Astrocyte (in vitro differentiated cells and primary cell): ENCODE data around the gene THRB. TPM values are rescaled to one million over a fixed set of nuclear protein-coding genes. Genes with fewer than 3 reads are reported as not detected.

ENCODE experiments used
- DNase-seq: peaks from one replicate; pipeline ENCODE4 v3.0.0-alpha.2; 2010; ENCODE audit warnings: low read depth
- FAIRE-seq: peaks from 2 replicates; lab custom pipeline; 2011; peaks lifted over from hg19 to GRCh38; lab: Jason Lieb, UNC
- H2AFZ ChIP-seq: 2 replicates; pipeline ENCODE4 v1.6.0; 2012; ENCODE audit warnings: low read depth, low read length, inconsistent platforms
- H3K27ac ChIP-seq: 2 replicates; pipeline ENCODE4 v1.5.1; 2011; ENCODE audit warnings: low read depth, low read length, inconsistent platforms
- H3K27me3 ChIP-seq: 2 replicates; pipeline ENCODE4 v1.6.0; 2011; ENCODE audit warnings: low read length, inconsistent platforms; ENCODE audit not compliant: insufficient read depth
- H3K36me3 ChIP-seq: 2 replicates; pipeline ENCODE4 v1.5.1; 2011; ENCODE audit warnings: low read length, inconsistent platforms; ENCODE audit not compliant: insufficient read depth
- H3K4me1 ChIP-seq: 2 replicates; pipeline ENCODE4 v1.5.1; 2011; ENCODE audit warnings: low read length, inconsistent platforms; ENCODE audit not compliant: insufficient read depth
- H3K4me2 ChIP-seq: 2 replicates; pipeline ENCODE4 v1.6.0; 2012; ENCODE audit warnings: low read length, inconsistent platforms
- H3K4me3 ChIP-seq: 2 replicates; pipeline ENCODE4 v1.5.1; 2011; ENCODE audit warnings: low read depth, mild to moderate bottlenecking, low read length, inconsistent platforms; ENCODE audit not compliant: insufficient read depth
- H3K79me2 ChIP-seq: 2 replicates; pipeline ENCODE4 v1.6.0; 2012; ENCODE audit warnings: mild to moderate bottlenecking, low read length, inconsistent platforms; ENCODE audit not compliant: insufficient read depth
- H3K9ac ChIP-seq: 2 replicates; pipeline ENCODE4 v1.6.0; 2012; ENCODE audit warnings: mild to moderate bottlenecking, low read length, inconsistent platforms
- H3K9me3 ChIP-seq: 2 replicates; pipeline ENCODE4 v1.5.1; 2012; ENCODE audit warnings: low read depth, mild to moderate bottlenecking, low read length, inconsistent platforms; ENCODE audit not compliant: insufficient read depth
- H4K20me1 ChIP-seq: 2 replicates; pipeline ENCODE4 v1.6.0; 2012; ENCODE audit warnings: low read length, inconsistent platforms; ENCODE audit not compliant: insufficient read depth
- H3K27ac Mint-ChIP-seq: one replicate; pipeline ENCODE4 v1.8.0; 2021; ENCODE audit warnings: mild to moderate bottlenecking, mixed read lengths; ENCODE audit not compliant: unreplicated experiment
- H3K27me3 Mint-ChIP-seq: one replicate; pipeline ENCODE4 v1.8.0; 2021; ENCODE audit warnings: low read depth, mixed read lengths; ENCODE audit not compliant: unreplicated experiment
- H3K36me3 Mint-ChIP-seq: one replicate; pipeline ENCODE4 v1.8.0; 2021; ENCODE audit warnings: low read depth, mixed read lengths; ENCODE audit not compliant: unreplicated experiment
- H3K4me1 Mint-ChIP-seq: one replicate; pipeline ENCODE4 v1.8.0; 2021; ENCODE audit warnings: low read depth, mixed read lengths; ENCODE audit not compliant: unreplicated experiment
- H3K4me3 Mint-ChIP-seq: one replicate; pipeline ENCODE4 v1.8.0; 2021; ENCODE audit warnings: mild to moderate bottlenecking, moderate library complexity, mixed read lengths; ENCODE audit not compliant: unreplicated experiment
- H3K9me3 Mint-ChIP-seq: one replicate; pipeline ENCODE4 v1.8.0; 2021; ENCODE audit warnings: mild to moderate bottlenecking, mixed read lengths; ENCODE audit not compliant: unreplicated experiment
- CTCF ChIP-seq: IDR thresholded peaks from 2 replicates; pipeline ENCODE4 v1.5.1; 2011; ENCODE audit warnings: low read depth, mild to moderate bottlenecking, inconsistent platforms, low read length, moderate library complexity; ENCODE audit not compliant: insufficient read depth
- EZH2 ChIP-seq: IDR thresholded peaks from 2 replicates; pipeline ENCODE4 v1.6.1; 2012; ENCODE audit warnings: mild to moderate bottlenecking, low read length, inconsistent platforms; ENCODE audit not compliant: insufficient read depth
- total RNA-seq: library from RNA; stranded (reverse); gene quantifications from 2 replicates; pipeline ENCODE4 v1.2.1, GENCODE V29; 2021

The THRB gene
- total RNA-seq, 1 donor from 2014 or later, result 8.5 TPM

GRCh38 chr3:24470277-24470676 lies 24.4 kb downstream of the THRB start:
- no peaks in the 10 kb centered on the region for H3K9me3 ChIP-seq
- H3K4me2 ChIP-seq, result no peak overlapping the region
- no peaks in the 10 kb centered on the region for H4K20me1 ChIP-seq
- no peak for TF ChIP-seq CTCF
- TF ChIP-seq EZH2, result no peak
- no peaks in the 10 kb centered on the region for H3K4me1 ChIP-seq
- H3K9ac ChIP-seq, result no peak overlapping the region
- no peak overlapping the region for H2AFZ ChIP-seq
- no peak for FAIRE-seq
- Mint-ChIP-seq H3K9me3 (peaks cover 13% of the 10 kb centered on the region), H3K27me3 (no peaks in the 10 kb centered on the region), H3K4me1 (peaks cover 9% of the 10 kb centered on the region), H3K36me3 (peaks cover 3% of the 10 kb centered on the region), H3K27ac (no peak overlapping the region), H3K4me3 (no peak overlapping the region)
- no peaks in the 10 kb centered on the region for H3K27me3 ChIP-seq
- no peaks in the 10 kb centered on the region for H3K36me3 ChIP-seq
- H3K4me3 ChIP-seq, result no peak overlapping the region
- H3K27ac ChIP-seq, result no peak overlapping the region
- DNase-seq, result no peak
- H3K79me2 ChIP-seq, result no peaks in the 10 kb centered on the region

- Mint-ChIP-seq H3K4me1 (peaks cover 3% of the 10 kb centered on the region), H3K27ac (no peak overlapping the region), H3K4me3 (no peak overlapping the region), H3K27me3 (no peaks in the 10 kb centered on the region), H3K9me3 (peaks cover 13% of the 10 kb centered on the region), H3K36me3 (peaks cover 3% of the 10 kb centered on the region)
- no peak overlapping the region for H3K27ac ChIP-seq
- no peak for TF ChIP-seq EZH2
- no peak overlapping the region for H3K9ac ChIP-seq
- no peak overlapping the region for H3K4me2 ChIP-seq
- FAIRE-seq, result no peak
- no peaks in the 10 kb centered on the region for H3K27me3 ChIP-seq
- no peaks in the 10 kb centered on the region for H3K36me3 ChIP-seq
- H3K4me3 ChIP-seq, result no peak overlapping the region
- H3K9me3 ChIP-seq, result no peaks in the 10 kb centered on the region
- H3K79me2 ChIP-seq, result no peaks in the 10 kb centered on the region
- no peak for DNase-seq
- H2AFZ ChIP-seq, result no peak overlapping the region
- H4K20me1 ChIP-seq, result no peaks in the 10 kb centered on the region
- no peaks in the 10 kb centered on the region for H3K4me1 ChIP-seq
Measured at GRCh38 chr3:24464389-24464788, 30.3 kb downstream of the THRB start.

- Histone ChIP-seq H3K27ac (no peak overlapping the region), H4K20me1 (no peaks in the 10 kb centered on the region), H3K4me1 (no peaks in the 10 kb centered on the region), H3K9me3 (no peaks in the 10 kb centered on the region), H3K79me2 (no peaks in the 10 kb centered on the region), H2AFZ (no peak overlapping the region), H3K36me3 (no peaks in the 10 kb centered on the region), H3K4me3 (no peak overlapping the region), H3K4me2 (no peak overlapping the region), H3K9ac (no peak overlapping the region), H3K27me3 (no peaks in the 10 kb centered on the region)
- Mint-ChIP-seq H3K4me3 (no peak overlapping the region), H3K27me3 (no peaks in the 10 kb centered on the region), H3K36me3 (no peaks in the 10 kb centered on the region), H3K27ac (no peak overlapping the region), H3K9me3 (peaks cover 6% of the 10 kb centered on the region), H3K4me1 (peaks cover 3% of the 10 kb centered on the region)
- no peak for FAIRE-seq
- TF ChIP-seq EZH2, result no peak
- TF ChIP-seq CTCF, result no peak
- no peak for DNase-seq
Measured at GRCh38 chr3:24462737-24463136, 31.9 kb downstream of the THRB start.
